H9 (cell line): ENCODE results near the gene TSR1. TPM values are rescaled to one million over a fixed set of nuclear protein-coding genes. Genes with fewer than 3 reads are reported as not detected.

ENCODE experiments used
- DNase-seq: peaks from one replicate; pipeline ENCODE4 v3.0.0-alpha.2; 2017
- H2AFZ ChIP-seq: one replicate; pipeline ENCODE4 v1.6.1; 2013; ENCODE audit warnings: mild to moderate bottlenecking, low read length, control low read depth, moderate library complexity
- H2AK5ac ChIP-seq: 2 replicates; pipeline ENCODE4 v1.6.1; 2013; ENCODE audit warnings: low read length, control low read depth, mixed read lengths; ENCODE audit not compliant: insufficient read length
- H2BK120ac ChIP-seq: one replicate; pipeline ENCODE4 v1.6.1; 2013; ENCODE audit warnings: low read depth, mild to moderate bottlenecking, low read length, control low read depth, inconsistent platforms; ENCODE audit not compliant: poor library complexity, severe bottlenecking
- H2BK12ac ChIP-seq: 2 replicates; pipeline ENCODE4 v1.6.1; 2013; ENCODE audit warnings: low read length, control low read depth, mixed read lengths, low read depth; ENCODE audit not compliant: insufficient read length
- H2BK15ac ChIP-seq: 2 replicates; pipeline ENCODE4 v1.6.1; 2013; ENCODE audit warnings: low read depth, low read length, control low read depth
- H2BK20ac ChIP-seq: one replicate; pipeline ENCODE4 v1.6.1; 2013; ENCODE audit warnings: low read depth, mild to moderate bottlenecking, low read length, control low read depth, inconsistent platforms; ENCODE audit not compliant: poor library complexity, severe bottlenecking
- H2BK5ac ChIP-seq: 2 replicates; pipeline ENCODE4 v1.6.1; 2013; ENCODE audit warnings: low read length, control low read depth, mixed read lengths; ENCODE audit not compliant: insufficient read length
- H3K14ac ChIP-seq: 2 replicates; pipeline ENCODE4 v1.6.1; 2013; ENCODE audit warnings: low read length, control low read depth; ENCODE audit not compliant: insufficient read depth
- H3K18ac ChIP-seq: 2 replicates; pipeline ENCODE4 v1.6.1; 2013; ENCODE audit warnings: low read depth, mild to moderate bottlenecking, mixed read lengths, low read length, control low read depth; ENCODE audit not compliant: insufficient read length
- H3K23ac ChIP-seq: 2 replicates; pipeline ENCODE4 v1.6.1; 2013; ENCODE audit warnings: low read length, control low read depth, mixed read lengths, low read depth; ENCODE audit not compliant: insufficient read length
- H3K23me2 ChIP-seq: 2 replicates; pipeline ENCODE4 v1.6.1; 2013; ENCODE audit warnings: low read depth, mild to moderate bottlenecking, mixed read lengths, low read length, control low read depth; ENCODE audit not compliant: insufficient read length, poor library complexity, severe bottlenecking
- H3K27ac ChIP-seq: 2 replicates; pipeline ENCODE4 v1.5.1; 2013; ENCODE audit warnings: low read length, control low read depth, mixed read lengths, low read depth; ENCODE audit not compliant: insufficient read length
- H3K27me3 ChIP-seq: 2 replicates; pipeline ENCODE4 v1.6.1; 2013; ENCODE audit warnings: low read length, control low read depth, inconsistent platforms; ENCODE audit not compliant: insufficient read depth
- H3K4ac ChIP-seq: 2 replicates; pipeline ENCODE4 v1.6.1; 2013; ENCODE audit warnings: low read depth, mild to moderate bottlenecking, control low read depth, inconsistent platforms, low read length, moderate library complexity
- H3K4me1 ChIP-seq: 2 replicates; pipeline ENCODE4 v1.6.1; 2013; ENCODE audit warnings: low read length, control low read depth, inconsistent platforms; ENCODE audit not compliant: insufficient read depth
- H3K4me2 ChIP-seq: 2 replicates; pipeline ENCODE4 v1.6.1; 2013; ENCODE audit warnings: low read length, control low read depth, mixed read lengths; ENCODE audit not compliant: insufficient read length, insufficient read depth
- H3K56ac ChIP-seq: 2 replicates; pipeline ENCODE4 v1.6.1; 2013; ENCODE audit warnings: low read depth, mild to moderate bottlenecking, mixed read lengths, low read length, control low read depth; ENCODE audit not compliant: insufficient read length
- H3K79me1 ChIP-seq: 2 replicates; pipeline ENCODE4 v1.6.1; 2013; ENCODE audit warnings: low read depth, mild to moderate bottlenecking, moderate library complexity, low read length, control low read depth, inconsistent platforms; ENCODE audit not compliant: insufficient read depth, poor library complexity, severe bottlenecking
- H3K79me2 ChIP-seq: 2 replicates; pipeline ENCODE4 v1.6.1; 2013; ENCODE audit warnings: low read length, control low read depth, inconsistent platforms; ENCODE audit not compliant: insufficient read depth
- H3K9ac ChIP-seq: 2 replicates; pipeline ENCODE4 v1.6.1; 2013; ENCODE audit warnings: low read length, control low read depth, mixed read lengths; ENCODE audit not compliant: insufficient read length; ENCODE audit errors: extremely low read depth
- H3K9me3 ChIP-seq: one replicate; pipeline ENCODE4 v1.6.1; 2013; ENCODE audit warnings: low read depth, low read length, inconsistent platforms; ENCODE audit not compliant: control insufficient read depth
- H3T11ph ChIP-seq: one replicate; pipeline ENCODE4 v1.6.1; 2013; ENCODE audit warnings: mild to moderate bottlenecking, low read length, control low read depth, inconsistent platforms
- H4K20me1 ChIP-seq: one replicate; pipeline ENCODE4 v1.6.1; 2013; ENCODE audit not compliant: control insufficient read depth, insufficient read length, insufficient read depth
- H4K5ac ChIP-seq: 2 replicates; pipeline ENCODE4 v1.6.1; 2013; ENCODE audit warnings: low read depth, mild to moderate bottlenecking, mixed read lengths, low read length, control low read depth; ENCODE audit not compliant: insufficient read length
- H4K8ac ChIP-seq: replicated peaks from 2 replicates; pipeline ENCODE4 v1.6.1; 2013; ENCODE audit warnings: low read length, control low read depth, mixed read lengths, low read depth; ENCODE audit not compliant: insufficient read length
- H4K91ac ChIP-seq: 2 replicates; pipeline ENCODE4 v1.6.1; 2013; ENCODE audit warnings: low read depth, mild to moderate bottlenecking, moderate library complexity, mixed read lengths, low read length, control low read depth; ENCODE audit not compliant: insufficient read length
- H3K27ac Mint-ChIP-seq, 3 experiments: 2 replicates in 2 of 3; 3 replicates in 1 of 3; pipeline ENCODE4 v1.8.0; 2020 to 2021; ENCODE audit warnings: mixed read lengths in 3 of 3, mild to moderate bottlenecking in 1 of 3, moderate library complexity in 1 of 3
- H3K27me3 Mint-ChIP-seq: 2 replicates; pipeline ENCODE4 v1.8.0; 2021; ENCODE audit warnings: low read depth, mild to moderate bottlenecking, moderate library complexity, mixed read lengths
- H3K36me3 Mint-ChIP-seq, 3 experiments: 2 replicates in 2 of 3; 3 replicates in 1 of 3; pipeline ENCODE4 v1.8.0; 2020 to 2021; ENCODE audit warnings: low read depth in 3 of 3, mixed read lengths in 3 of 3; ENCODE audit not compliant: insufficient read depth in 1 of 3
- H3K4me1 Mint-ChIP-seq, 2 experiments: 2 replicates each; pipeline ENCODE4 v1.8.0; 2020; ENCODE audit warnings: mixed read lengths in 2 of 2
- H3K4me3 Mint-ChIP-seq, 2 experiments: 2 replicates in 1 of 2; 3 replicates in 1 of 2; pipeline ENCODE4 v1.8.0; 2020 to 2021; ENCODE audit warnings: mild to moderate bottlenecking in 2 of 2, mixed read lengths in 2 of 2, moderate library complexity in 1 of 2
- H3K9me3 Mint-ChIP-seq, 2 experiments: 2 replicates in 1 of 2; 3 replicates in 1 of 2; pipeline ENCODE4 v1.8.0; 2020; ENCODE audit warnings: mild to moderate bottlenecking in 2 of 2, mixed read lengths in 2 of 2, moderate library complexity in 1 of 2
- WGBS: extraction: QIAGEN DNeasy Blood & Tissue Kit; methylation state at CpG from one replicate; pipeline ENCODE4 v1.1.7; 2013; ENCODE audit warnings: missing lambda C conversion rate, low lambda C conversion rate, mixed read lengths; ENCODE audit not compliant: insufficient read length; ENCODE audit errors: extremely low coverage; 5-methylcytosine and 5-hydroxymethylcytosine counted together
- total RNA-seq: library from RNA; stranded (reverse); gene quantifications from 2 replicates; pipeline ENCODE4 v1.2.1, GENCODE V29; 2021
- TF ChIP-seq, protein P1 (sequence below): fragments of 200-600 bp; sonication (generic); conservative IDR thresholded peaks from 3 replicates; pipeline ENCODE4 v1.8.0; 2021; ENCODE audit warnings: antibody characterized with exemption, mild to moderate bottlenecking

The TSR1 gene
- total RNA-seq, 1 experiment from 2014 or later: 81.1 TPM

- H2BK120ac ChIP-seq: no peak overlapping the region
- H3K79me2 ChIP-seq: no peaks in the 10 kb centered on the region
- no peak overlapping the region for H4K5ac ChIP-seq
- H2BK12ac ChIP-seq: no peak overlapping the region
- H3K4me1 ChIP-seq: no peaks in the 10 kb centered on the region
- no peak overlapping the region for H3K9ac ChIP-seq
- no peak overlapping the region for H2BK15ac ChIP-seq
- H3K27ac ChIP-seq: no peak overlapping the region
- no peak overlapping the region for H3K56ac ChIP-seq
- H4K8ac ChIP-seq: no peak overlapping the region
- Mint-ChIP-seq H3K27me3 (no peaks in the 10 kb centered on the region), H3K4me1 (peaks cover 15 to 23% of the 10 kb centered on the region in 2 experiments), H3K4me3 (no peak overlapping the region), H3K9me3 (no peaks in the 10 kb centered on the region), H3K27ac (peak overlapping the region in 1 of 3 experiments; percentile 70; a peak in 3 of 7 replicates), H3K36me3 (peaks cover 2 to 19% (median 15%) of the 10 kb centered on the region in 3 experiments; a peak in 5 of 7 replicates)
- no peak overlapping the region for H2AK5ac ChIP-seq
- TF ChIP-seq, protein P1, sequence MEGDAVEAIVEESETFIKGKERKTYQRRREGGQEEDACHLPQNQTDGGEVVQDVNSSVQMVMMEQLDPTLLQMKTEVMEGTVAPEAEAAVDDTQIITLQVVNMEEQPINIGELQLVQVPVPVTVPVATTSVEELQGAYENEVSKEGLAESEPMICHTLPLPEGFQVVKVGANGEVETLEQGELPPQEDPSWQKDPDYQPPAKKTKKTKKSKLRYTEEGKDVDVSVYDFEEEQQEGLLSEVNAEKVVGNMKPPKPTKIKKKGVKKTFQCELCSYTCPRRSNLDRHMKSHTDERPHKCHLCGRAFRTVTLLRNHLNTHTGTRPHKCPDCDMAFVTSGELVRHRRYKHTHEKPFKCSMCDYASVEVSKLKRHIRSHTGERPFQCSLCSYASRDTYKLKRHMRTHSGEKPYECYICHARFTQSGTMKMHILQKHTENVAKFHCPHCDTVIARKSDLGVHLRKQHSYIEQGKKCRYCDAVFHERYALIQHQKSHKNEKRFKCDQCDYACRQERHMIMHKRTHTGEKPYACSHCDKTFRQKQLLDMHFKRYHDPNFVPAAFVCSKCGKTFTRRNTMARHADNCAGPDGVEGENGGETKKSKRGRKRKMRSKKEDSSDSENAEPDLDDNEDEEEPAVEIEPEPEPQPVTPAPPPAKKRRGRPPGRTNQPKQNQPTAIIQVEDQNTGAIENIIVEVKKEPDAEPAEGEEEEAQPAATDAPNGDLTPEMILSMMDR: no peak
- no peak overlapping the region for H3K14ac ChIP-seq
- no peak for DNase-seq
- no peak overlapping the region for H3T11ph ChIP-seq
- no peak overlapping the region for H4K91ac ChIP-seq
- WGBS: no CpG with 5 or more reads among the region's 30 CpGs
- no peaks in the 10 kb centered on the region for H3K79me1 ChIP-seq
- H3K4me2 ChIP-seq: no peak overlapping the region
- no peak overlapping the region for H3K23ac ChIP-seq
- no peak overlapping the region for H3K18ac ChIP-seq
- H2AFZ ChIP-seq: no peak overlapping the region
- no peak overlapping the region for H2BK20ac ChIP-seq
- H4K20me1 ChIP-seq: no peaks in the 10 kb centered on the region
- H3K27me3 ChIP-seq: no peaks in the 10 kb centered on the region
- H2BK5ac ChIP-seq: no peak overlapping the region
- H3K4ac ChIP-seq: no peak overlapping the region
- no peaks in the 10 kb centered on the region for H3K9me3 ChIP-seq
- H3K23me2 ChIP-seq: no peaks in the 10 kb centered on the region
Observed at GRCh38 chr17:2371183-2372130, 35.2 kb upstream of the TSR1 start.
